WTC11 (cell line): ENCODE data around the gene TBCCD1. TPM values are rescaled to one million over a fixed set of nuclear protein-coding genes. Genes with fewer than 3 reads are reported as not detected.

ENCODE experiments used
- ATAC-seq: fragments of 200-7000 bp; cut with Tn5 transposase; 2 replicates; pipeline ENCODE4 v1.10.0; 2021; ENCODE audit warnings: mild to moderate bottlenecking, moderate library complexity
- CTCF ChIA-PET: fragments of 300-600 bp; sonication (Branson Sonifier 250); formaldehyde crosslinking; loops from one replicate; lab custom pipeline; 2021; ENCODE audit warnings: antibody characterized with exemption; lab: Charles Lee
- POLR2A ChIA-PET: fragments of 350-600 bp; sonication (Branson Sonifier 250); formaldehyde crosslinking; loops from one replicate; lab custom pipeline; 2021; ENCODE audit warnings: antibody characterized with exemption; lab: Charles Lee
- DNase-seq: peaks from one replicate; pipeline ENCODE4 v3.0.0; 2021; ENCODE audit warnings: low spot score
- H3K27ac Mint-ChIP-seq: 2 replicates; pipeline ENCODE4 v1.8.0; 2021; ENCODE audit warnings: mixed read lengths
- H3K27me3 Mint-ChIP-seq: 2 replicates; pipeline ENCODE4 v1.8.0; 2021; ENCODE audit warnings: low read depth, mild to moderate bottlenecking, moderate library complexity, mixed read lengths
- H3K36me3 Mint-ChIP-seq: 2 replicates; pipeline ENCODE4 v1.8.0; 2021; ENCODE audit warnings: mixed read lengths
- H3K4me1 Mint-ChIP-seq: 2 replicates; pipeline ENCODE4 v1.8.0; 2022; ENCODE audit warnings: mixed read lengths
- H3K4me3 Mint-ChIP-seq: 2 replicates; pipeline ENCODE4 v1.8.0; 2021; ENCODE audit warnings: mild to moderate bottlenecking, moderate library complexity, mixed read lengths
- H3K9me3 Mint-ChIP-seq: 2 replicates; pipeline ENCODE4 v1.8.0; 2021; ENCODE audit warnings: mixed read lengths
- CBFB ChIP-seq: sonication (generic); formaldehyde crosslinking; IDR thresholded peaks from 2 replicates; pipeline ENCODE4 v1.8.1; 2022; ENCODE audit warnings: mild to moderate bottlenecking, low read depth, missing genetic modification reagents
- FOXP1 ChIP-seq: sonication (generic); formaldehyde crosslinking; IDR thresholded peaks from 2 replicates; pipeline ENCODE4 v1.8.0; 2022; ENCODE audit warnings: missing genetic modification reagents, mild to moderate bottlenecking, moderate library complexity, borderline replicate concordance
- GRHL2 ChIP-seq: fragments of 250-450 bp; sonication (Bioruptor Pico); IDR thresholded peaks from 2 replicates; pipeline ENCODE4 v1.8.0; 2022; ENCODE audit warnings: mild to moderate bottlenecking, moderate library complexity; ENCODE audit not compliant: insufficient replicate concordance, severe bottlenecking
- JAZF1 ChIP-seq: fragments of 250-450 bp; sonication (Bioruptor Pico); IDR thresholded peaks from 2 replicates; pipeline ENCODE4 v1.9.0; 2021; ENCODE audit warnings: moderate library complexity, mild to moderate bottlenecking, inconsistent platforms
- MXD4 ChIP-seq: fragments of 250-450 bp; sonication (Bioruptor Pico); IDR thresholded peaks from 2 replicates; pipeline ENCODE4 v1.8.0; 2021; ENCODE audit warnings: mild to moderate bottlenecking, moderate library complexity, borderline replicate concordance
- NR3C1 ChIP-seq: sonication (generic); formaldehyde crosslinking; conservative IDR thresholded peaks from 2 replicates; pipeline ENCODE4 v1.8.1; 2023; ENCODE audit warnings: low read depth, mild to moderate bottlenecking, missing genetic modification reagents
- TP53 ChIP-seq: sonication (generic); formaldehyde crosslinking; IDR thresholded peaks from 2 replicates; pipeline ENCODE4 v1.8.1; 2023; ENCODE audit warnings: mild to moderate bottlenecking, missing genetic modification reagents
- ZBTB21 ChIP-seq: sonication (generic); formaldehyde crosslinking; IDR thresholded peaks from 2 replicates; pipeline ENCODE4 v1.8.1; 2023; ENCODE audit warnings: mild to moderate bottlenecking, missing genetic modification reagents, borderline replicate concordance
- ZNF121 ChIP-seq: sonication (generic); formaldehyde crosslinking; IDR thresholded peaks from 2 replicates; pipeline ENCODE4 v1.8.0; 2023; ENCODE audit warnings: missing genetic modification reagents
- ZNF263 ChIP-seq: sonication (generic); formaldehyde crosslinking; IDR thresholded peaks from 2 replicates; pipeline ENCODE4 v1.8.1; 2022; ENCODE audit warnings: low read depth, mild to moderate bottlenecking, moderate library complexity, missing genetic modification reagents
- ZNF416 ChIP-seq: fragments of 250-450 bp; sonication (Bioruptor Pico); IDR thresholded peaks from 2 replicates; pipeline ENCODE4 v1.9.0; 2021; ENCODE audit warnings: mild to moderate bottlenecking, inconsistent platforms
- total RNA-seq: library from RNA; stranded (reverse); gene quantifications from 3 replicates; pipeline ENCODE4 v1.2.3, GENCODE V29; 2021
- TF ChIP-seq, protein P1 (sequence below): sonication (generic); formaldehyde crosslinking; IDR thresholded peaks from 2 replicates; pipeline ENCODE4 v1.8.0; 2023; ENCODE audit warnings: missing genetic modification reagents, mild to moderate bottlenecking, borderline replicate concordance
- TF ChIP-seq, protein P2 (sequence below): sonication (generic); formaldehyde crosslinking; IDR thresholded peaks from 2 replicates; pipeline ENCODE4 v1.8.0; 2022; ENCODE audit warnings: mild to moderate bottlenecking, missing genetic modification reagents
- TF ChIP-seq, protein P3 (sequence below): fragments of 250-450 bp; sonication (Bioruptor Pico); IDR thresholded peaks from 2 replicates; pipeline ENCODE4 v1.9.0; 2021; ENCODE audit warnings: moderate library complexity, mild to moderate bottlenecking, inconsistent platforms, borderline replicate concordance
- TF ChIP-seq, protein P4 (sequence below): fragments of 250-450 bp; sonication (Bioruptor Pico); IDR thresholded peaks from 2 replicates; pipeline ENCODE4 v1.9.0; 2021; ENCODE audit warnings: mild to moderate bottlenecking, borderline replicate concordance
- TF ChIP-seq, protein P5 (sequence below): sonication (generic); formaldehyde crosslinking; IDR thresholded peaks from 2 replicates; pipeline ENCODE4 v1.8.1; 2022; ENCODE audit warnings: mild to moderate bottlenecking, moderate library complexity, missing genetic modification reagents

Gene TBCCD1
- total RNA-seq, 1 experiment from 2014 or later = 10.6 TPM

DNA sequence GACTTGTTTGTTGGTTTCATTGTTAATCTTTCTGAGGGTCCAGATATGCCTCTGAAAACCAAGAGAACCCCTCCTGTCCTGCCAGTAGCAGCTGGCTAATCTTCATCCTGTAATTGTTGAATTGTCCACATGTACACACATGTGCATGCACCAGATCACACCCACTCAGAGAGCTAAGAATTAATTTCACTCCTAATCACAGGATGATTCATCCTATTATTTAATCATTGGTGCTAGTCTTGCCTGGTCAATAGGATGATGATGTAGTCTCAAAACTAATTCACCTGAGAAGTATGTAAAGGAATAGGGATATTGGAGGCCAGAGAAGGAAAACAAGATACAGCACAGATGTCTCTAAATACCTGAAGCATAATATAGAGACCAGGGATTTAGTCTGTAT is 37.9 kb upstream of the TBCCD1 start:
- ChIA-PET CTCF (interaction anchor here (3.0 to 10.5 kb wide), 2 partner anchors 9 to 12 kb away, joined by 11 to 87 read pairs; partner anchors contain the start of gene AHSG), POLR2A (no interaction called here)
- no peak overlapping the region for H3K4me3 Mint-ChIP-seq
- no peak overlapping the region for H3K27ac Mint-ChIP-seq
- DNase-seq = no peak
- H3K27me3 Mint-ChIP-seq = no peaks in the 10 kb centered on the region; the same call in 1 of the 2 replicates
- no peaks in the 10 kb centered on the region for H3K9me3 Mint-ChIP-seq
- H3K4me1 Mint-ChIP-seq = no peaks in the 10 kb centered on the region
- TF ChIP-seq MXD4 (CRISPR knock-in tag) (no peak), GRHL2 (no peak), CBFB (CRISPR knock-in tag) (no peak), ZBTB21 (CRISPR knock-in tag) (no peak), ZNF416 (CRISPR knock-in tag) (no peak), TP53 (CRISPR knock-in tag) (no peak), ZNF263 (no peak), NR3C1 (CRISPR knock-in tag) (no peak), JAZF1 (CRISPR knock-in tag) (no peak), FOXP1 (CRISPR knock-in tag) (no peak), ZNF121 (no peak)
- TF ChIP-seq, protein P1, sequence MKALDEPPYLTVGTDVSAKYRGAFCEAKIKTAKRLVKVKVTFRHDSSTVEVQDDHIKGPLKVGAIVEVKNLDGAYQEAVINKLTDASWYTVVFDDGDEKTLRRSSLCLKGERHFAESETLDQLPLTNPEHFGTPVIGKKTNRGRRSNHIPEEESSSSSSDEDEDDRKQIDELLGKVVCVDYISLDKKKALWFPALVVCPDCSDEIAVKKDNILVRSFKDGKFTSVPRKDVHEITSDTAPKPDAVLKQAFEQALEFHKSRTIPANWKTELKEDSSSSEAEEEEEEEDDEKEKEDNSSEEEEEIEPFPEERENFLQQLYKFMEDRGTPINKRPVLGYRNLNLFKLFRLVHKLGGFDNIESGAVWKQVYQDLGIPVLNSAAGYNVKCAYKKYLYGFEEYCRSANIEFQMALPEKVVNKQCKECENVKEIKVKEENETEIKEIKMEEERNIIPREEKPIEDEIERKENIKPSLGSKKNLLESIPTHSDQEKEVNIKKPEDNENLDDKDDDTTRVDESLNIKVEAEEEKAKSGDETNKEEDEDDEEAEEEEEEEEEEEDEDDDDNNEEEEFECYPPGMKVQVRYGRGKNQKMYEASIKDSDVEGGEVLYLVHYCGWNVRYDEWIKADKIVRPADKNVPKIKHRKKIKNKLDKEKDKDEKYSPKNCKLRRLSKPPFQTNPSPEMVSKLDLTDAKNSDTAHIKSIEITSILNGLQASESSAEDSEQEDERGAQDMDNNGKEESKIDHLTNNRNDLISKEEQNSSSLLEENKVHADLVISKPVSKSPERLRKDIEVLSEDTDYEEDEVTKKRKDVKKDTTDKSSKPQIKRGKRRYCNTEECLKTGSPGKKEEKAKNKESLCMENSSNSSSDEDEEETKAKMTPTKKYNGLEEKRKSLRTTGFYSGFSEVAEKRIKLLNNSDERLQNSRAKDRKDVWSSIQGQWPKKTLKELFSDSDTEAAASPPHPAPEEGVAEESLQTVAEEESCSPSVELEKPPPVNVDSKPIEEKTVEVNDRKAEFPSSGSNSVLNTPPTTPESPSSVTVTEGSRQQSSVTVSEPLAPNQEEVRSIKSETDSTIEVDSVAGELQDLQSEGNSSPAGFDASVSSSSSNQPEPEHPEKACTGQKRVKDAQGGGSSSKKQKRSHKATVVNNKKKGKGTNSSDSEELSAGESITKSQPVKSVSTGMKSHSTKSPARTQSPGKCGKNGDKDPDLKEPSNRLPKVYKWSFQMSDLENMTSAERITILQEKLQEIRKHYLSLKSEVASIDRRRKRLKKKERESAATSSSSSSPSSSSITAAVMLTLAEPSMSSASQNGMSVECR (CRISPR knock-in tag) = no peak
- TF ChIP-seq, protein P2, sequence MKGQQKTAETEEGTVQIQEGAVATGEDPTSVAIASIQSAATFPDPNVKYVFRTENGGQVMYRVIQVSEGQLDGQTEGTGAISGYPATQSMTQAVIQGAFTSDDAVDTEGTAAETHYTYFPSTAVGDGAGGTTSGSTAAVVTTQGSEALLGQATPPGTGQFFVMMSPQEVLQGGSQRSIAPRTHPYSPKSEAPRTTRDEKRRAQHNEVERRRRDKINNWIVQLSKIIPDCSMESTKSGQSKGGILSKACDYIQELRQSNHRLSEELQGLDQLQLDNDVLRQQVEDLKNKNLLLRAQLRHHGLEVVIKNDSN (CRISPR knock-in tag) = no peak
- TF ChIP-seq, protein P3, sequence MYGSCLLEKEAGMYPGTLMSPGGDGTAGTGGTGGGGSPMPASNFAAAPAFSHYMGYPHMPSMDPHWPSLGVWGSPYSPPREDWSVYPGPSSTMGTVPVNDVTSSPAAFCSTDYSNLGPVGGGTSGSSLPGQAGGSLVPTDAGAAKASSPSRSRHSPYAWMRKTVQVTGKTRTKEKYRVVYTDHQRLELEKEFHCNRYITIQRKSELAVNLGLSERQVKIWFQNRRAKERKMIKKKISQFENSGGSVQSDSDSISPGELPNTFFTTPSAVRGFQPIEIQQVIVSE (CRISPR knock-in tag) = no peak
- TF ChIP-seq, protein P4, sequence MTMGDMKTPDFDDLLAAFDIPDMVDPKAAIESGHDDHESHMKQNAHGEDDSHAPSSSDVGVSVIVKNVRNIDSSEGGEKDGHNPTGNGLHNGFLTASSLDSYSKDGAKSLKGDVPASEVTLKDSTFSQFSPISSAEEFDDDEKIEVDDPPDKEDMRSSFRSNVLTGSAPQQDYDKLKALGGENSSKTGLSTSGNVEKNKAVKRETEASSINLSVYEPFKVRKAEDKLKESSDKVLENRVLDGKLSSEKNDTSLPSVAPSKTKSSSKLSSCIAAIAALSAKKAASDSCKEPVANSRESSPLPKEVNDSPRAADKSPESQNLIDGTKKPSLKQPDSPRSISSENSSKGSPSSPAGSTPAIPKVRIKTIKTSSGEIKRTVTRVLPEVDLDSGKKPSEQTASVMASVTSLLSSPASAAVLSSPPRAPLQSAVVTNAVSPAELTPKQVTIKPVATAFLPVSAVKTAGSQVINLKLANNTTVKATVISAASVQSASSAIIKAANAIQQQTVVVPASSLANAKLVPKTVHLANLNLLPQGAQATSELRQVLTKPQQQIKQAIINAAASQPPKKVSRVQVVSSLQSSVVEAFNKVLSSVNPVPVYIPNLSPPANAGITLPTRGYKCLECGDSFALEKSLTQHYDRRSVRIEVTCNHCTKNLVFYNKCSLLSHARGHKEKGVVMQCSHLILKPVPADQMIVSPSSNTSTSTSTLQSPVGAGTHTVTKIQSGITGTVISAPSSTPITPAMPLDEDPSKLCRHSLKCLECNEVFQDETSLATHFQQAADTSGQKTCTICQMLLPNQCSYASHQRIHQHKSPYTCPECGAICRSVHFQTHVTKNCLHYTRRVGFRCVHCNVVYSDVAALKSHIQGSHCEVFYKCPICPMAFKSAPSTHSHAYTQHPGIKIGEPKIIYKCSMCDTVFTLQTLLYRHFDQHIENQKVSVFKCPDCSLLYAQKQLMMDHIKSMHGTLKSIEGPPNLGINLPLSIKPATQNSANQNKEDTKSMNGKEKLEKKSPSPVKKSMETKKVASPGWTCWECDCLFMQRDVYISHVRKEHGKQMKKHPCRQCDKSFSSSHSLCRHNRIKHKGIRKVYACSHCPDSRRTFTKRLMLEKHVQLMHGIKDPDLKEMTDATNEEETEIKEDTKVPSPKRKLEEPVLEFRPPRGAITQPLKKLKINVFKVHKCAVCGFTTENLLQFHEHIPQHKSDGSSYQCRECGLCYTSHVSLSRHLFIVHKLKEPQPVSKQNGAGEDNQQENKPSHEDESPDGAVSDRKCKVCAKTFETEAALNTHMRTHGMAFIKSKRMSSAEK = no peak
- TF ChIP-seq, protein P5, sequence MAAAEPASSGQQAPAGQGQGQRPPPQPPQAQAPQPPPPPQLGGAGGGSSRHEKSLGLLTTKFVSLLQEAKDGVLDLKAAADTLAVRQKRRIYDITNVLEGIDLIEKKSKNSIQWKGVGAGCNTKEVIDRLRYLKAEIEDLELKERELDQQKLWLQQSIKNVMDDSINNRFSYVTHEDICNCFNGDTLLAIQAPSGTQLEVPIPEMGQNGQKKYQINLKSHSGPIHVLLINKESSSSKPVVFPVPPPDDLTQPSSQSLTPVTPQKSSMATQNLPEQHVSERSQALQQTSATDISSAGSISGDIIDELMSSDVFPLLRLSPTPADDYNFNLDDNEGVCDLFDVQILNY (CRISPR knock-in tag) = no peak
- ATAC-seq = no peak
- no peaks in the 10 kb centered on the region for H3K36me3 Mint-ChIP-seq
